GM12878 (cell line): ENCODE results near the gene TGFB1. TPM values are rescaled to one million over a fixed set of nuclear protein-coding genes. Genes with fewer than 3 reads are reported as not detected.

Source experiments
- CHD1 ChIP-seq: IDR thresholded peaks from 2 replicates; pipeline ENCODE4 v1.6.1; 2012; ENCODE audit warnings: low read depth, low read length, improper control_type of control experiment
- E2F8 ChIP-seq: fragments of 450-650 bp; IDR thresholded peaks from 2 replicates; pipeline ENCODE4 v1.6.1; 2018; ENCODE audit warnings: mild to moderate bottlenecking, low read depth, moderate library complexity; ENCODE audit not compliant: partially characterized antibody
- ELK1 ChIP-seq: IDR thresholded peaks from 2 replicates; pipeline ENCODE4 v1.6.1; 2012; ENCODE audit warnings: low read depth, low read length, improper control_type of control experiment
- EZH2 ChIP-seq: IDR thresholded peaks from 2 replicates; pipeline ENCODE4 v1.6.1; 2012; ENCODE audit warnings: low read depth, mild to moderate bottlenecking, control low read depth, inconsistent platforms, low read length, borderline replicate concordance; ENCODE audit not compliant: control insufficient read depth
- KLF5 ChIP-seq: fragments of 450-650 bp; IDR thresholded peaks from 2 replicates; pipeline ENCODE4 v1.6.1; 2014; ENCODE audit warnings: mild to moderate bottlenecking; ENCODE audit not compliant: partially characterized antibody
- LARP7 ChIP-seq: fragments of 450-650 bp; IDR thresholded peaks from 2 replicates; pipeline ENCODE4 v1.6.1; 2017; ENCODE audit warnings: mild to moderate bottlenecking
- NFYA ChIP-seq: IDR thresholded peaks from 2 replicates; pipeline ENCODE4 v1.6.1; 2011; ENCODE audit warnings: low read depth, mild to moderate bottlenecking, low read length, improper control_type of control experiment, borderline replicate concordance
- NRF1 ChIP-seq: conservative IDR thresholded peaks from 2 replicates; pipeline ENCODE4 v1.6.1; 2011; ENCODE audit warnings: mild to moderate bottlenecking, low read depth, low read length, improper control_type of control experiment
- RAD21 ChIP-seq: IDR thresholded peaks from 2 replicates; pipeline ENCODE4 v1.6.1; 2011; ENCODE audit warnings: mild to moderate bottlenecking, low read depth, low read length, moderate library complexity; ENCODE audit not compliant: insufficient read depth
- SREBF2 ChIP-seq: IDR thresholded peaks from 2 replicates; pipeline ENCODE4 v1.6.1; 2012; ENCODE audit warnings: mild to moderate bottlenecking, low read length
- ZNF592 ChIP-seq: fragments of 450-650 bp; IDR thresholded peaks from 2 replicates; pipeline ENCODE4 v1.6.1; 2017; ENCODE audit warnings: mild to moderate bottlenecking, moderate library complexity
- ZNF622 ChIP-seq: fragments of 450-650 bp; IDR thresholded peaks from 2 replicates; pipeline ENCODE4 v1.6.1; 2017; ENCODE audit warnings: mild to moderate bottlenecking, inconsistent platforms
- ZZZ3 ChIP-seq: IDR thresholded peaks from 2 replicates; pipeline ENCODE4 v1.6.1; 2011; ENCODE audit warnings: low read depth; ENCODE audit not compliant: control insufficient read depth, insufficient read length
- polyA plus RNA-seq, 11 experiments: library from polyadenylated mRNA; depleted of rRNA in 4 of 11; unstranded in 6 of 11; stranded (reverse) in 5 of 11; fragments of >200 nt; fragmentation: Nextera tagmentation in 4 of 11; fragmentation: Illumina TruSeq in 1 of 11; extraction: Ambion mirVana in 4 of 11; extraction: Trizol in 1 of 11; gene quantifications; 1 replicate in 1 of 11; 2 replicates in 10 of 11; pipeline versions ENCODE4 v1.2.1 to v1.2.3, GENCODE V29; 2011 to 2016; ENCODE audit warnings: inconsistent platforms in 2 of 11, missing spikeins in 2 of 11, low read depth in 1 of 11
- total RNA-seq, 4 experiments: library from RNA; depleted of rRNA in 3 of 4; stranded (reverse); fragments of >200 nt in 3 of 4; fragmentation: Illumina TruSeq in 1 of 4; extraction: Trizol in 1 of 4; gene quantifications; 2 replicates each; pipeline versions ENCODE4 v1.2.1 to v1.2.3, GENCODE V29; 2013 to 2021
- TF ChIP-seq, protein P1 (sequence below): fragments of 150-350 bp; IDR thresholded peaks from 2 replicates; pipeline ENCODE4 v1.6.1; 2016; ENCODE audit warnings: low read depth, low read length
- TF ChIP-seq, protein P2 (sequence below): fragments of 450-650 bp; conservative IDR thresholded peaks from 2 replicates; pipeline ENCODE4 v1.6.1; 2017; ENCODE audit warnings: mild to moderate bottlenecking, moderate library complexity

Gene TGFB1
- total and polyA plus RNA-seq, 10 of the 15 experiments (the other 5 are each of a cell fraction or from before 2014, with no cell fraction given) = 0.23 to 120 (median 10.9) TPM

GRCh38 chr19:41363753-41364523 lies 10.2 kb upstream of the TGFB1 start, which contains the start of gene B9D2 (continued):
- TF ChIP-seq ZNF592 (peak; percentile 100), EZH2 (no peak), LARP7 (no peak), ELK1 (no peak; the same call in 1 of the 2 replicates), E2F8 (no peak), SREBF2 (no peak), ZZZ3 (no peak), ZNF622 (no peak), NRF1 (peak; percentile 87), KLF5 (peak; percentile 33), NFYA (no peak; the same call in 1 of the 2 replicates), CHD1 (no peak), RAD21 (no peak)
- TF ChIP-seq, protein P1, sequence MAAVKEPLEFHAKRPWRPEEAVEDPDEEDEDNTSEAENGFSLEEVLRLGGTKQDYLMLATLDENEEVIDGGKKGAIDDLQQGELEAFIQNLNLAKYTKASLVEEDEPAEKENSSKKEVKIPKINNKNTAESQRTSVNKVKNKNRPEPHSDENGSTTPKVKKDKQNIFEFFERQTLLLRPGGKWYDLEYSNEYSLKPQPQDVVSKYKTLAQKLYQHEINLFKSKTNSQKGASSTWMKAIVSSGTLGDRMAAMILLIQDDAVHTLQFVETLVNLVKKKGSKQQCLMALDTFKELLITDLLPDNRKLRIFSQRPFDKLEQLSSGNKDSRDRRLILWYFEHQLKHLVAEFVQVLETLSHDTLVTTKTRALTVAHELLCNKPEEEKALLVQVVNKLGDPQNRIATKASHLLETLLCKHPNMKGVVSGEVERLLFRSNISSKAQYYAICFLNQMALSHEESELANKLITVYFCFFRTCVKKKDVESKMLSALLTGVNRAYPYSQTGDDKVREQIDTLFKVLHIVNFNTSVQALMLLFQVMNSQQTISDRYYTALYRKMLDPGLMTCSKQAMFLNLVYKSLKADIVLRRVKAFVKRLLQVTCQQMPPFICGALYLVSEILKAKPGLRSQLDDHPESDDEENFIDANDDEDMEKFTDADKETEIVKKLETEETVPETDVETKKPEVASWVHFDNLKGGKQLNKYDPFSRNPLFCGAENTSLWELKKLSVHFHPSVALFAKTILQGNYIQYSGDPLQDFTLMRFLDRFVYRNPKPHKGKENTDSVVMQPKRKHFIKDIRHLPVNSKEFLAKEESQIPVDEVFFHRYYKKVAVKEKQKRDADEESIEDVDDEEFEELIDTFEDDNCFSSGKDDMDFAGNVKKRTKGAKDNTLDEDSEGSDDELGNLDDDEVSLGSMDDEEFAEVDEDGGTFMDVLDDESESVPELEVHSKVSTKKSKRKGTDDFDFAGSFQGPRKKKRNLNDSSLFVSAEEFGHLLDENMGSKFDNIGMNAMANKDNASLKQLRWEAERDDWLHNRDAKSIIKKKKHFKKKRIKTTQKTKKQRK = no peak
- TF ChIP-seq, protein P2, sequence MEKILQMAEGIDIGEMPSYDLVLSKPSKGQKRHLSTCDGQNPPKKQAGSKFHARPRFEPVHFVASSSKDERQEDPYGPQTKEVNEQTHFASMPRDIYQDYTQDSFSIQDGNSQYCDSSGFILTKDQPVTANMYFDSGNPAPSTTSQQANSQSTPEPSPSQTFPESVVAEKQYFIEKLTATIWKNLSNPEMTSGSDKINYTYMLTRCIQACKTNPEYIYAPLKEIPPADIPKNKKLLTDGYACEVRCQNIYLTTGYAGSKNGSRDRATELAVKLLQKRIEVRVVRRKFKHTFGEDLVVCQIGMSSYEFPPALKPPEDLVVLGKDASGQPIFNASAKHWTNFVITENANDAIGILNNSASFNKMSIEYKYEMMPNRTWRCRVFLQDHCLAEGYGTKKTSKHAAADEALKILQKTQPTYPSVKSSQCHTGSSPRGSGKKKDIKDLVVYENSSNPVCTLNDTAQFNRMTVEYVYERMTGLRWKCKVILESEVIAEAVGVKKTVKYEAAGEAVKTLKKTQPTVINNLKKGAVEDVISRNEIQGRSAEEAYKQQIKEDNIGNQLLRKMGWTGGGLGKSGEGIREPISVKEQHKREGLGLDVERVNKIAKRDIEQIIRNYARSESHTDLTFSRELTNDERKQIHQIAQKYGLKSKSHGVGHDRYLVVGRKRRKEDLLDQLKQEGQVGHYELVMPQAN = no peak; the same call in 1 of the 2 replicates
